GM21360 (cell line): ENCODE results near the gene CCDC77.

ENCODE experiments used
- ATAC-seq: cut with Tn5 transposase; IDR thresholded peaks from one replicate; pipeline ENCODE4 v1.9.1; 2021; ENCODE audit warnings: mild to moderate bottlenecking, moderate library complexity; ENCODE audit not compliant: unreplicated experiment

CCDC77 gene

GRCh38 chr12:452667-453210, 51.3 kb downstream of the CCDC77 start:
- no peak for ATAC-seq

GRCh38 chr12:454833-455232, 53.4 kb downstream of the CCDC77 start:
- ATAC-seq = no peak

GRCh38 chr12:455821-456220, 54.4 kb downstream of the CCDC77 start:
- ATAC-seq = no peak

DNA sequence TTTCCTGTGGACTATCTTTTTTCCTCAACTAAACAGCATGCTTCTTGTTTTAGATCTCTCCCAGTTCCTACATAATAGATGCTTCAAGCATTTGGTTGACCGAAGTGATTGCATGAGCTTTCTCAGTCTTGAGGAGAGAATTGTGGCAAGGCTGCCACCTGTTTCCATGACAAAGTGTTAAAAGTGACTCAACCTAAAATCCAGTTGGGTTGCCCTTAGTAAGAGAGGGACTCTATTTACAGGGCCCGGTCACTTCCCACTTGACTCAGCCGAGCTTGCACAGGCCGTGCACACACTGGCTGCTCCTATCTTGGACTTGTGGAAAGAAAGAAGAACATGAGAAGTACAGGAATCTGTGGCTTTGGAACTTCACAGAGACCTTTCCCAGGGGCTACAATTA, 56.2 kb downstream of the CCDC77 start:
- no peak for ATAC-seq

DNA sequence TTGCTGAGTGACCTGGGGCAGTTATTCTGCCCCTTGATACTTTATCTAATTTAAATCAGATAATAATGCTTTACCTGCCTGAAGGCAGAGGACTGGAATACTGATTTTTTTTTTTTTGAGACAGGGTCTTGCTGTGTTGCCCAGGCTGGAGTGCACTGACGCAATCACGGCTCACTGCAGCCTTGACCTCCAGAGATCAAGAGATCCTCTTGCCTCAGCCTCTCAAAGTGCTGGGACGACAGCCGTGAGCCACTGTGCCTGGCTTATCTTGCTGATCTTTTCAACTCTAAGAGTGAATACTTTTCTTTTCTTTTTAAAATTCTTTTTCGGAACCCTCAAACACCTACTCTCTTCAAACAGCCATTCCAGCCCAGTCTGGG, 57.6 kb downstream of the CCDC77 start:
- ATAC-seq = no peak

- ATAC-seq = no peak
These were observed 58.2 kb downstream of the CCDC77 start, which contains the start of gene B4GALNT3 for GRCh38 chr12:459430-460258. B4GALNT3 (plus strand) TSS chr12:459939; CDS start chr12:460377, 438 bp downstream.

- no peak for ATAC-seq
These were observed 59.1 kb downstream of the CCDC77 start for GRCh38 chr12:460261-461230.

- no peak for ATAC-seq
These were observed 60.0 kb downstream of the CCDC77 start for GRCh38 chr12:461425-461824.

GRCh38 chr12:462936-463705, 61.7 kb downstream of the CCDC77 start:
- no peak for ATAC-seq

- ATAC-seq = no peak
These were observed 63.2 kb downstream of the CCDC77 start for GRCh38 chr12:464484-465267.

DNA sequence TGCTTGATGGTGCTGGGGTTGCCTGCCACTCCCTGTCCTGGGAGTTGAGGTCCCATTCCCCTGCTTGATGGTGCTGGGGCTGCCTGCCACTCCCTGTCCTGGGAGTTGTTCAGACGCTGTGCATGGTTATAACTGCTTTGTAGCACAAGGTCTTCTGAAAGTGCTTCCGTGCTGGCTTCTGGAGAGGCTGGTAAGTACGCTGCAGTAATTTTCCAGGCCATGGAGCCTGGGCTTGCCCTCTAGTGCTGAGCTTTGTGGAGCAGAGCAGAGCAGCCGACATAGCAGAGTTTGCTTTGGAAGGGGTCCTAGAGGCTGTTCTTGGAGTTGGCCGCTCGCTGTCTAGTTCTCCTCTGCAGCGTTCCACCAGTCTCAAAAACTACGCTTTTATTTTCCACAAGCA, 64.6 kb downstream of the CCDC77 start:
- no peak for ATAC-seq

DNA sequence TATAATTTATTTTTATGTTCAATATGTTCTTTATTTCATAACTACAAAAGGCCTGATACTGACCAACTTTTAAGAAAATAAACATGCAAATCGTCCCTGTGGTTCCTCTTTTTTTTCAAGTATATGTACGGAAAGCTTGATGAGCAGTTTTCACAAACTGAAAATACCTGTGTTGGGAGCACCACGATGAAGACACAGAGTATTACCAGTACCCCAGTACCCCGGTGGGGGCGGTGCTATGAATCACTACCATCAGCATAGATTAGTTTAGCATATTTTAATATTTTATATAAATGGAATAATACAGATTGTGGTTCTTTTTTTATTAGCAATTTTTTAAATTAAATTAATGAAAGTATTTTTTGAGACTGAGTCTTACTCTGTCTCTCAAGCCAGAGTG, 65.3 kb downstream of the CCDC77 start:
- no peak for ATAC-seq

- no peak for ATAC-seq
These were observed 66.1 kb downstream of the CCDC77 start for GRCh38 chr12:467591-467990.

GRCh38 chr12:468671-469389, 67.4 kb downstream of the CCDC77 start:
- ATAC-seq = no peak

- no peak for ATAC-seq
These were observed 68.7 kb downstream of the CCDC77 start for GRCh38 chr12:470133-470532.

DNA sequence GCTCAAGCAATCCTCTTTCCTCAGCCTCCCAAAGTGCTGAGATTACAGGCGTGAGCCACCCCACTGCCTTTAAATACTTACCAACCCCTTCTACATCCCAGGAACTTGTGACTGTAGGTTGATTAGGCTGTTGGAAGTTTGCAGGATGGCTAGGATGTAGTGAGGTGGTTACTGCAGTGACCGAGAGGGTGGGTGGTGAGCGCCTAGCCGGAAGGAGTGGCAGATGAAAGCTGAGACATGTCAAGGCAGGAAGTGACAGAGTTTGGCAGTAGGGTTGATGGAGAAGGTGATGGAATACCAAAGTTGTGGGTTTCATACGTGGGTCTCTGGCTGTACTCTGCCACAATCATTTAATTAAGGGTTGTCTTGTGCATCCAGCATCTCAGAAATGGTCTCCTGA, 71.8 kb downstream of the CCDC77 start:
- ATAC-seq = no peak

DNA sequence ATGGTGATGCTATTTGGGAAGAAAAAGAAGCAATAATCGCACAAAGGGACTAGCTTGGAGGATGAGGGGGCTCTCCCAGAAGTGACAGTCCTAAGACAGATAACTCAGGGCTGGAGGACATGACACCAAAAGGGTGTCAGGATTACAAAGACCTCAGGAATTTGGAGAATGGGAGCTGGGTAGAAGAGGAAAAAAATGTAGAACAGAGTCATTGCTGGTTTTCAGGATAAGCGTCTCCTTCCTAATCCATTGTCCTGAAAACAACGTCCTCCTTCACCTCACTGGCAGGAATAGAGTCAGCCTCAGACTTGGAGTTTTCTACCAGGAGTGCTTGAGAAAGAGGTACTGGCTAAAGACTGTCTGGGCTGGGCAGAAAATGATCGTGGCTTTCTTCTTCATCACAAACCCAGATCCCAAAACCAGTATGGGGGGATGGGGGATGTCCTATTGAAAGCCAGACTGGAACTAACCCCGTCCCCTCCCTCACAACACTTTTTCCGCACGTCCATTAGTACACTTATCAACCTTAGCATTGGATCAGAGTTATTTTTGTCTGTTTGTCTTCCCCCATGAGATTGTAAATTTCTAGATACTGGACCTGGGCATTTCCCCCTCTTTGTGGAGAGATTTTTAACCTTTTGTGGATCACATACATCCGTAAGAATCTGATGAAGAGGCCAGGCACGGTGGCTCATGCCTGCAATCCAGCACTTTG, 72.6 kb downstream of the CCDC77 start:
- ATAC-seq = no peak

- ATAC-seq = no peak
These were observed 73.8 kb downstream of the CCDC77 start for GRCh38 chr12:475286-475685.

DNA sequence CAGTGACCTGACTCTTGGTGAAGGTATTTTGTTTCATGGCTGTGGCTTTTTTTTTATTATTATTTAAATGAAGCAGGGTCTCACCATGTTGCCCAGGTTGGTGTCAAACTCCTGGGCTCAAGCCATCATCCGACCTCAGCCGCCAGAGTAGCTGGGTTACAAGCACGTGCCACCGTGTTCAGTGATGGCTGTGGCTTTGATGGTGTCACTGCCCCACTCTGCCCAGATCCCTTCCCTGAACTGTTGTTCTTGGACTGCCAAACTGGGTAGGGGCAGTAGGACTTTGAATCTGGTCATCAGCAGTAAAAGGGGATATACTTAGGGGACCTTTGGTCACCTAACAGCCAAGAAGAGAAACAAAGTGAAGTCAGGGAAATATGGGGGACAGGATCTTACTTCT, 77.7 kb downstream of the CCDC77 start:
- no peak for ATAC-seq
